NCI-H1436 treated with DMSO at 0.1 percent for 48 hours (cell line): ENCODE results near the gene MALSU1.

Experiments
- DNase-seq: peaks from one replicate; lab custom pipeline; 2025; lab: John Stamatoyannopoulos, UW

Gene MALSU1

GRCh38 chr7:23335621-23336020 is 36.5 kb downstream of the MALSU1 start:
- DNase-seq = no peak

DNA sequence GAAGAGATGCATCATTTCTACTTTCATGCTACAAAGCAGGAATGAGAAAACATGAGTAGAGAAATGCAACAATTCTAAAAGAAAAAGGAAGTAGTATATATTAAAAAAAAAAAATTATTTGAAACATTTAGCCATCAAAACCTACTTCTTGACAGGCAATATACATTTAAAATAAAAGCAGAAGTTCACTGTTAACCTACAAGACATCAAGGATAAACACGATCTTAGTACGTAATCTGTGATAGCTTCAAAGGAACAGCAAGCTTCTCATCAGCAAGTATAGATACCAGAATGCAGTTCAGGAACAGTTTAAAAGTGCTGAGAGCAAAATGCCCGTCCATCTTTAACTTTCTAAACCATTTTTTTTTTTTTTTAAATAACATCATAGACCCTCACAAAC is 36.9 kb downstream of the MALSU1 start:
- DNase-seq = no peak

GRCh38 chr7:23336799-23337283 is 37.7 kb downstream of the MALSU1 start:
- no peak for DNase-seq

DNA sequence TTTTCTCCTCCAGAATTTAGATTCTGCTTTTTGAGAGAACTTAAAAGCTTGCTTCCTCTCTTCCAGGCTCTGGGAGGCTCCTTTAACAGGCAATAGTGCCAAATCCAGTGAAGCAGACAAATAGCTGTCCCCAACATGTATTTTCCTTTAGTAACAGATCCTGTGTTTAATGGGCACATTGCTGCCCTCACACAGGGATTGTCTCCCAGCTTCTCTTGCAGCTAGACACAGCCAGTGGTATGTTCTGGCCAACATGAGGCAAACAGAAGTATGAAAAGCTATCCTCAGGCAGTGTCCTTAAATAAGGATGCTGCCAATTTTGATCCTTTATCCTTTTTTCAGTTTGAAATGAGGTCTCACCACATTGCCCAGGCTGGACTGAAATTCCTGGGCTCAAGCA is 38.2 kb downstream of the MALSU1 start:
- no peak for DNase-seq

- DNase-seq = no peak
Measured at GRCh38 chr7:23338439-23338838, 39.3 kb downstream of the MALSU1 start.

DNA sequence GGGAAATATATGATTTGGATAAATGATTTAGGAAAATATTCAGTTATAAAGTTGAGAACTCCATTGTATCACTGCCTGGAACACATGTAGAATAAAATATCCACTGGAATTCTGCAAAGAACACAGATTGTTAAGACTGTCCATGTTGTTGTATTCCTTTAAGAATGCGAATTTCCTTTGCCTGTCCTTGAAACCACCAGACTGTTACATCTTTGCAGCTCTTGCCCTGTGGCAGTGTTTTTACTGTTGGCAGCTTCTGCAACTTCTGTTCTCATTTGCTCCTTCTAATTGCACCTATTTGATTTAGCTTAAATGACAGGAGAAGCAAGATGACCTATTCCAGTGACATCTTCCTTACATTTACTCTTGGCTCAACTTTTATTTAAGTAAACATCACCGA is 39.7 kb downstream of the MALSU1 start:
- no peak for DNase-seq

DNA sequence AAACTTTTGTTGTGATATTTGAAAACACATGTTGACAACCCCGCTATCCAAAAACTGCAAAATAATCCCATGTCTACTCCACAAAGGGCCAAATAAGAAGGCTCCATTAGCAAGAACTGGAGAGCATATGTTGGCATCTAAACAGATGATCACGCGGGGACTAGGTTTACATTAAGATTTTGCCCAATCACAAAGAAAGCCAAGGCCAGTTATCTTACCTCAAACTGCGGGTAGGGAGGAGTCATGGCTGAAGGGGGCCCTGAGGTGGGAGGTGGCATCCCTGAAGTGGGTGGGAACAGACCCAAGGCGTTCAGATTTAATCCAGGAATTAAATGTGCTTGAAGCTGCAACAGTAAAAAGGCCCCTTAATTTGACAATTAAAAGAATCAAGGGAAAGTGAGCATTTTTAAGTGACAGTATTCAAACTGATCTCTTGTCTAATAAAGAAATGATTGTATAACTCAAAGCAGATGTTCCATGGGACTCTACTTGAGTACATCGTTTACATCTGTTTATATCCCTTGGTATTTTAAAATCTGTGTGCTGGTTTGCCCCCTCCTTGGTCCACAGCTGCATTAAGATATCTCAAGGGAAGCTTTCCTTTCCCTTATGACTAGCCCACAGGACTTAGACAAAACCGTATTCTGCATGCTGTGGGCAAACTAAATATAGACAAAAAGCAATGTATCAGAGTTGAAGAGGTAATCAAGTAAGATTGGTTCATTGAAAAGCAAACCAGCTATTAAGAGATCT is 42.9 kb downstream of the MALSU1 start:
- DNase-seq = no peak

DNA sequence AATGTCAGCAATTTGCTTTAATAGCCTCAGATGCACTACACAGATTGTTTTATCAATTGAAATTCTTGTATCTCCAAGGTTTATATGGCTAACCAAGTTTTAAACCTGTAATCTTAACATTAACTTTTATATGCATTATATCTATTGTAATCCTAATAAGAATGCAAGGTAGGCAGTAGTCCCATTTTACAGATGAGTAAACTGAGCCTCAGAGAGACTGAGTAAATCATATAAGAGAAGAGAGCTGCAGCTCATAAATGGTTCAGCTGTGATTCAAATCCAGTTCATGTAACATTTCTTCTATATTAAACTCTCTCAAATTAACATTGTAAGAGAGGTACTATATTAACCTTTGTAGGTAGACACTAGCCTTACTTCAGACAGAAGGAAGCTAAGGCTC is 44.0 kb downstream of the MALSU1 start:
- no peak for DNase-seq

DNA sequence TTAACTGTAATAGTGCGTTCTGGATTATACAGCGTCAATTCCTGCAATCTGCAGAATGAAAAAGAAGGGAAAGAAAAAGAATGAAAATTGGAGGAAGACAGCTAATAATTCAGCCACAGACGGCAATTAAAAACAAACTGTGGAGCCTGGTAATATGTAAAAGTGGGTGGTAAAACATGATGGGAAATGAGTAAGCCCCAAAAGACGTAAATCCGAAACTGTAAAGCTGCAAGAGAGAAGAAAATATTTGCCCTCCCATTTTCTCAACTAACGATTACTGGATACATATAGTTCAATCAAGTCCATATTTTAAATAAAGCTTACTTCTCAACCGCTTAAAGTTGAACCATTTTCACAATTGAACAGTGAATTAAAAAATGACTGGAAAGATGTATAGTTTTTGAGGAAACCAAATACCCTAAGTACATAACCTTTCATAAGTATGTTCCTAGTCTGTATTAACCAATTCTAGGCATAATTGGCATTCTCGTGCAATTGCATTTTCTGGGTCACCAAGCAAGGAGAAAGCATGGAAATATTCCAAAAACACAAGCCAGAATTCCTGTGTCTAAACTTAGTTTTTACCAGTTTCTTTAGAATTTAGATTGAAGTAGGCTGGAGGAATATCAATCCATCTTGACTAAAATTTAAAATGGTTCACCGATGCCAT is 44.8 kb downstream of the MALSU1 start:
- DNase-seq = no peak

- no peak for DNase-seq
Measured at GRCh38 chr7:23345601-23346000, 46.5 kb downstream of the MALSU1 start.

- no peak for DNase-seq
Measured at GRCh38 chr7:23346316-23346715, 47.2 kb downstream of the MALSU1 start.

DNA sequence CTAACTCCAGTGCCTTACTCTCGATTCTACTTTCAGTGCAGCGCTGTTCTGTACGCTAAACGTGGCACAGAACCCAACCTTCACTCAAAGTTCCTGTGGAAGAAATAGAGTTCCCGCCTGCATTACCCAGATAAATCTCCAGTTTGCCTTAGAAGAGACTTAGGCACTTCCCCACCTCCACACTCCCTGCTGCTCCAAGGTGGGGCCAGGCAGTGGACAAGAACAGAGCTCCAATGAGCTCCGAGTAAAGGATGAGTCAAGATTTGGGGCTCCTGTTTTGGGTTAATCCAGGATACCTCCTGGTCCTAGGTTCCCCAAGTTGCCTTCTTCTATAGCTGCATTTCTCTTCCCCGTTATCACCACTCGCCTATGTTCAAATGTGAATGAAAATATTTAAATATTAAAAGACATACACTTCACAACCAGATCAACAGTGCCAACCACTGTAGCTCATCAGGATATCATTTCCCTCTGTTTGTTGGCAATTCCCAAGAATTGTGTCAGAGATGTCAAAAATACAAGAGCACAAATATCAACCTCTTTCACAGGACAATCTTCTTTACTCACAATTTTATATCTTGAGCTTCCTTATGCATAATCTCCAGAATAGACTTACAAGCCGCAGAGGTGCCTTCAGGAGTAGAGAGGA is 48.0 kb downstream of the MALSU1 start:
- DNase-seq = no peak

- no peak for DNase-seq
Measured at GRCh38 chr7:23347682-23348180, 48.6 kb downstream of the MALSU1 start.

DNA sequence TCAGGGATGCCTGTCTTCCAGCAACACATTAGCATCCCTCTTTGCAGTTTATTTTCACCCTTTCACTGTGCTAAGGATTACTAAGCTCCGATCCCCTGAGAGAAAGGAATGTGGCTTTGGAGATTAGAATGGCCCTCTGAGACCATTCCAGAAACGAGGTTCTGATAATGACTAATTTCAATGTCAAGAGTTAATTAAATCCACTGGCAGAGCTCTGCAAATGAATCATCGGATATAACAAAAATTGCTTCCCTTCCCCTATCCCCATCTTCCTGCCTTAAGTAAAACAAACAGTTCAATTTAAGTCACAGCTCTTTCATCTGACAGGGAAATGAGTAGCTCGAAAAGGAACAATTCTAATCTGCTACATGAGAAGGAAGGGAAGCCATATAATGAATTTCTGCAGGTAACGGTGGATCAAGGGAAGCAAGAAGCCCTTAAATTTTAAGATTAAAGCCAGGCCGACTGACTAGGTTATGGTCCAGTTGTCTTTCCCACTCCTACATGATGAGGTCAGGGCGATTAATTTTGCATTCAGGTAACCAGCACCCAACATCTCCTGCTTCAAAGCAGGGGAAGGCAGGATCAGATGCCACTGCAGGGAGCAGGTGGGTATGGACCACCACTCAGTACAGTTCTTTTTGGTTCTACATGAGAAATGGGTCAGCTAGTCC is 50.5 kb downstream of the MALSU1 start:
- no peak for DNase-seq

GRCh38 chr7:23350466-23350865 is 51.3 kb downstream of the MALSU1 start:
- DNase-seq = no peak

DNA sequence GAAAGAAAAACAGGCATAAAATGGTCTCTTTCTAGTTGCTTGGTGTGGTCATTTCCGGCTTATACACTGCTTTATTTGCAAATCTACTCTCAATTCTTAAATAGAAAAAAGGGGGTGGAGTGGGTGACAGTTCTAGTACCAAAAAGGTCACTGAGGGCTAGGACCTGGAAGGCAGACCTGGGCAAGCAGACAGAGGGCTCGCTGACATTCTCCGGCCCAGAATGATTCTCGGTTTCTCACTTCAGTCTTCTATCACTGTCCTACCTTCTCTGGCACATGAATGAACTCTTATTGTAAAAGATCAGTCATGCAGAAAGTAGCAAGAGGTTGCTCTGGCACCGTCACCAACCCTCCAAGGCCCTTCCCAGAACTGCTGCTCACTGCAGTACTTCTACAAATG is 54.0 kb downstream of the MALSU1 start:
- DNase-seq = no peak

GRCh38 chr7:23356168-23356567 is 57.0 kb downstream of the MALSU1 start:
- no peak for DNase-seq

- DNase-seq = no peak
Measured at GRCh38 chr7:23356726-23357125, 57.6 kb downstream of the MALSU1 start.

GRCh38 chr7:23357190-23358093 is 58.3 kb downstream of the MALSU1 start:
- no peak for DNase-seq

DNA sequence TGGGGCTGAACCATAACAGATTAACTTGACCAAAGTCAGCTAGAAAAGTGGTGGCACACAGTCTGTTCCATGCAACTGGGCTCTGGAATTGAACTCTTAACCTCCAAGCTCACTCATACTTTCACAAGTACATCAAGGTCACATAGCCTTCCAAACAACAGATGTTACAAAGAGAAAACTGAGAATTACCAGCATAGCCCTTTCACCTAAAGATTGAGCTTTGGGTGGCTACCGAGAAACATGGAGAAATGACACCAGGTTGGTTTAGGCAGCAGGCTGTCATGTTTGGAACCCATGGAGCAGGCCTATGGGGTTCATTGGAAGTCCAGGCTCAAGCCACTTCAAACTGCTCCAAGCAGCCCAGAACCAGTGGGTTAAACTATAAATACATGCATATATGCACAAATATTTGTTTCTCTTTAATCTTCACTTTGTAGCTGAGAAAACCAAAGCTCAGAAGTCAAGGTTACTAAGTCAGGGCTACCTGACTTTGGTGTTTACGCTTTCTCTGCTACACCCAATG is 59.1 kb downstream of the MALSU1 start:
- DNase-seq = no peak
